GM19099 (cell line): ENCODE data around the gene KRTAP4-3.
"Not testable (repeated sequence)": the region's sequence is repeated elsewhere in the genome, so short reads cannot be mapped to it uniquely, and the experiment has no call there.

Experiments
- POLR2A ChIP-seq: IDR thresholded peaks from 3 replicates; pipeline ENCODE4 v1.6.1; 2011; ENCODE audit warnings: low read depth; ENCODE audit not compliant: insufficient read length; ENCODE audit errors: extremely low read depth

The KRTAP4-3 gene

DNA sequence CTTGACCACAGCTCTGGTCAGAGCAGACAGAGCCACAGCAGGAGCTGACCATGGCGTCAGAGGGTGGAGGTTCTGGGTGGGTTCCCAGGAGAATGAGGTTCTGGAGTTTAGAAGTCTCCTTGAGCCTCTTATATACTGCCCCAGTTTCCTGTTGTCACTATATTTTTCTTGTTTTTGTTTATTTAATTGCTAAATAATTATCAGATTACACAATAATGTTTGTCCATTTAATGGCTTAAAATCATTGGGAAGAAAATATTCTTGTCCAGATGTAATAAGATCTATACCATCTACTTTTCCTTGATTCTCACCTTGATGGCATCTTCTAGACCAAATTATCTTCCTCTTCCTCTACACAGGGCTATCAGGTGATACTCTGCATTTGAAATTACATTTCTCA is at the start of gene KRTAP4-3:
KRTAP4-3 (minus strand) TSS at position 101 of the 400 bp plus-strand sequence; CDS start at position 52, 49 bp downstream.
- TF ChIP-seq POLR2A: no peak

DNA sequence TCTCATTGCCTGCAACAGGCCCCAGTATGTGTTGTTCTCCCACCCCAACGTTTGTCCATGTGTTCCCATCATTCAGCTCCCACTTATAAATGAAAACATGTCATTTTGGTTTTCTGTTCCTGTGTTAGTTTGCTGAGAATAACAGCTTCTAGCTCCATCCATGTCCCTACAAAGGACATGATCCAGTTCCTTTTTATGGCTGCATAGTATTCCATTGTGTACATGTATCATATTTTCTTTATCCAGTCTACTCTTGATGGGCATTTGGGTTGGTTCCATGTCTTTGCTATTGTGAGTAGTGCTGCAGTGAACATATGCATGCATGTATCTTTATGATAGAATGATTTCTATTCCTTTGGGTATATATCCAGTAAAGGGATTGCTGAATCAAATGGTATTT is 47.7 kb upstream of the KRTAP4-3 start:
- no peak for TF ChIP-seq POLR2A

DNA sequence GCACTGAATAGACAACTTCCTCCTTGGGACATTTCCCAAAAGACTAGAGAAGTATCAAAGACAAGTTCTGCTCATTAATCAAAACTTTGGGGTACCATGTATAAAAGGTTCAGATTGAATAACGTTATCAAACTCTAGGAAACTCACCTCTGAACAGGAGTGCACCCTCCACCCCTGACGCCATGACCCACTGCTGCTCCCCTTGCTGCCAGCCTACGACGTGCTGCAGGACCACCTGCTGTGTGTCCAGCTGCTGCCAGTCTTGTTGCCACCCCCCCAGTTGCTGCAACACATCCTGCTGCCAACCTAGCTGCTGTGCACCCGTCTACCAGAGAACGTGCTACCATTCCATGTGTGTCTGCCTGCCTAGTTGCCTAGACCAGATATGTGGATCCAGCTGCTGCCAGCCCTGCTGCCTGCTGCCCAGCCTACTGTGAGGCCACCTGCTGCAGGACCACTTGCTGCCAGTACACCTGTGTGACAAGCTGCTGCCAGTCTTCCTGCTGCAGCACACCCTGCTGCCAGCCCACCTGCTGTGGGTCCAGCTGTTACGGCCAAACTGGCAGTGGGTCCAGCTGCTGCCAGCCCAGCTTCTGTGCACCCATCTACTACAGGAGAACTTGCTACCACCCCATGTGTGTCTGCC is 44.6 kb upstream of the KRTAP4-3 start:
- no peak for TF ChIP-seq POLR2A

- no peak for TF ChIP-seq POLR2A
Observed at GRCh38 chr17:41211845-41212466, 43.9 kb upstream of the KRTAP4-3 start.

- TF ChIP-seq POLR2A: no peak
Observed at GRCh38 chr17:41199421-41200078, 31.5 kb upstream of the KRTAP4-3 start.

DNA sequence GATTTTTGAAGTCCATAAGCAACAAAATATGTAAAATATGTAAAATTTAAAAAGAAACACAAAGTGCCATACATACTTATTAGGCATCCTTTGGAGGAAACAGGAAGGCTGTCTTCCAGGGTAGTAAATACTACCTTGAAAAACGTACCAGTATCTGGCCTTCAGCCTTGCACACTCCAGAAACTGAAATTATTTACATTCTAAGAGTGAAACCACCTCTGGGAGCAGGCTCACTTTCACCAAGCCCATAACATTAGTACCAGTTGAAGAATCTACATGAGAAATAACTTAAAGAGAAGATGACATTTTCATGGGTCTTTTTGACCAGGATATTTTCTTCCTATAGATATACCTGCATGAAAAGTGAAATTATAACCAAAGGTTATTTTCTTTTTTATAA is 28.0 kb upstream of the KRTAP4-3 start:
- TF ChIP-seq POLR2A: no peak

DNA sequence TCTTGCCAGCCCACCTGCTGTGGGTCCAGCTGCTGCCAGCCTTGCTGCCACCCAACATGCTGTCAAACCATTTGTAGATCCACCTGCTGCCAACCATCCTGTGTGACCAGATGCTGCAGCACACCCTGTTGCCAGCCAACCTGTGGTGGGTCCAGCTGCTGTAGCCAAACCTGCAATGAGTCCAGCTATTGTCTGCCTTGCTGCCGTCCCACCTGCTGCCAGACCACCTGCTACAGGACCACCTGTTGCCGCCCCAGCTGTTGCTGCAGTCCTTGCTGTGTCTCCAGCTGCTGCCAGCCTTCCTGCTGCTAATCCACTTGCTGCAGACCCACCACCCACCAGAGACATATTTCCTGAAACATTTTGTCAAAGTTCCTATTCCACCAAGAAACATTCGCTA is 22.3 kb upstream of the KRTAP4-3 start:
- TF ChIP-seq POLR2A: no peak

DNA sequence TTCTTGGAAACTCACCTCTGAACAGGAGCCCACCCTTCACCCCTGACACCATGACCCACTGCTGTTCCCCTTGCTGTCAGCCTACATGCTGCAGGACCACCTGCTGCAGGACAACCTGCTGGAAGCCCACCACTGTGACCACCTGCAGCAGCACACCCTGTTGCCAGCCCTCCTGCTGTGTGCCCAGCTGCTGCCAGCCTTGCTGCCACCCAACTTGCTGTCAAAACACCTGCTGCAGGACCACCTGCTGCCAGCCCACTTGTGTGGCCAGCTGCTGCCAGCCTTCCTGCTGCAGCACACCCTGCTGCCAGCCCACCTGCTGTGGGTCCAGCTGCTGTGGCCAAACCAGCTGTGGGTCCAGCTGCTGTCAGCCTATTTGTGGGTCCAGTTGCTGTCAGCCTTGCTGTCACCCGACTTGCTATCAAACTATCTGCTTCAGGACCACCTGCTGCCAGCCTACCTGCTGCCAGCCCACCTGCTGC is 21.9 kb upstream of the KRTAP4-3 start, which contains the start of gene KRTAP9-1:
KRTAP9-1 (plus strand) TSS at position 51 of the 482 bp plus-strand sequence; CDS start at position 51, 0 bp downstream.
- not testable (repeated sequence) for TF ChIP-seq POLR2A

GRCh38 chr17:41186872-41187271 is 18.9 kb upstream of the KRTAP4-3 start:
- no peak for TF ChIP-seq POLR2A

GRCh38 chr17:41185001-41185400 is 17.0 kb upstream of the KRTAP4-3 start:
- no peak for TF ChIP-seq POLR2A

- no peak for TF ChIP-seq POLR2A
Observed at GRCh38 chr17:41184480-41184961, 16.5 kb upstream of the KRTAP4-3 start, which contains the start of gene KRTAP4-1. TSS of gene KRTAP4-1 (minus strand) at chr17:41184911. CDS start at chr17:41184854, 57 bp downstream.

DNA sequence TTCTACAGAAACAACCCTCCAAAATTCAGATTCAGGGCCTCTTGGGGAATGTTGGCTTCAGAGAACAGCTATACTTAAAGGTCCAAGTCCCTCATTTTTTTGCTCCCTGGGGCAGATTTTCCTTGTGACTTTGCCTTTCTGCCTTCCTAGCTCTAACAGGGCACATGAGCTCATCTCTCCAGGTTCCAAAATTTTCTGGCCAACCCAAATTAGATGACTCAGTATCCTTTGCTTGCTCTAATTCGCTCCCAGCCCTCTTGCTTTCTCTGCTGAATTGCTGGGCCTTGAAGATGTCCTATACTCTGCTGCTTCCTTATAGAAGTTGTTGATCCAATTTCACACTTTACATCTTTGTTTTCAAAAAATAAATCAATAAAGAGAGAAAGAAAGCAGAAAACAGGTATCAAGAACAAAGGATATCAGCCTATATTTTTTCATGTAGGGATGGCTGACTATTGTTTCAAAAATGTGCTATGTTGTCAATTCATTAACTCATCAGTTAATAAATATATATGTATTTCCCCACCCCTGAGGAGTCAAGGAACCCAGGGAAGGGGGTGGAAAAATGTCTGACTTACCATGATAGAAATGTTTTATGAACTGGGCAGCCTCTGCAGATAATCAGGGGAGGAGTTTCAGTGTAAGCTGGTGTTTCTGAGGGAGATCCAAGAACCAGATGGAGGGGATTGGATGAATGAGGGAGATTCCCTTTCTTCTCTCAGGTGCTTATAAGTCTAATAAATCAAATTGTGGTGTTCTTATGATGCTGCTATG is 11.0 kb upstream of the KRTAP4-3 start:
- no peak for TF ChIP-seq POLR2A

DNA sequence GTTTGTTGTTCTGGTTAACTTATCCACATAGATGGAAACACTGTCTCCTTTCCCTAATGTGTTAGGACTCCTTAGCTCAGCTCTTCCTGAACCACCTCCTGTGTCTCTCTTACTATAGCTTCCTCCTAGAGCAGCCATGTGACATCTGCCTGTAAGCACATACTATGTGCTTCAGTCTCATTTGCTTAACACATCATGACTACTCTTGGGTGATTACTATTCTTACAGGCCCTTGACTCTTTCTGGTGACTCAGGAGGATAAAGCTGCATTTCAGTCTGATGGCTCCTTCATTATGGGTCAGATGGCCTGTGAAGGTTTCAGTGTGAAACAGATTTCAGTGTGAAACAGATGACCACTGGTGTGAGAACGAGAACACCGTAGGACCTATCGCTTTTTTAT is 10.3 kb upstream of the KRTAP4-3 start:
- no peak for TF ChIP-seq POLR2A

DNA sequence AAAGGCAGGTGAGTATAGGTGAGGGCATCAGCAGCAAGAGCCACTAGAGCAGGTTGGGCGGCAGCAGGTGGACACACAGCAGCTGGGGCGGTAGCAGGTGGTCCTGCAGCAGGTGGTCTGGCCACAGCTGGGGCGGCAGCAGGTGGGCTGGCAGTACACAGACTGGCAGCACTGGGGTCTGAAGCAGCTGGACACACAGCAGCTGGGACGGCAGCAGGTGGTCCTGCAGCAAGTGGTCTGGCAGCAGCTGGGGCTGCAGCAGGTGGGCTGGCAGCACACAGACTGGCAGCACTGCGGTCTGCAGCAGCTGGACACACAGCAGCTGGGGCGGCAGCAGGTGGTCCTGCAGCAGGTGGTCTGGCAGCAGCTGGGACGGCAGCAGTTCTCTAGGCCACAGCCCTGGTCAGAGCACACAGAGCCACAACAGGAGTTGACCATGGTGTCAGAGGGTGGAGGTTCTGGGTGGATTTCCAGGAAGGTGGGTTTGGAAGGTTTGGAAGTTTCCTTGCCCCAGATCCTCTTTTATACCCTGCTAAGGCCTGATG is 9.8 kb upstream of the KRTAP4-3 start, which contains the start of gene KRTAP4-2:
KRTAP4-2 (minus strand) TSS at position 495 of the 545 bp plus-strand sequence; CDS start at position 438, 57 bp downstream.
- no peak for TF ChIP-seq POLR2A
